ENCODE data around the gene C1QL4.
"Not testable (repeated sequence)": the region's sequence is repeated elsewhere in the genome, so short reads cannot be mapped to it uniquely, and the experiment has no call there.

C1QL4 gene

GRCh38 chr12:49288922-49289555 lies 47.9 kb downstream of the C1QL4 start:
- no peak for DNase-seq (ENCODE audit: extremely low read depth, low read depth)
- no peak for TF ChIP-seq CTCF (IDR thresholded peaks at IDR 0.05; ENCODE audit: low read depth, low read length)

GRCh38 chr12:49288412-49288853 lies 48.6 kb downstream of the C1QL4 start:
- TF ChIP-seq CTCF (IDR thresholded peaks at IDR 0.05; ENCODE audit: low read depth, low read length), result peak; percentile 78
- no peak for DNase-seq (ENCODE audit: extremely low read depth, low read depth)

- DNase-seq (ENCODE audit: extremely low read depth, low read depth), result no peak
- no peak for TF ChIP-seq CTCF (IDR thresholded peaks at IDR 0.05; ENCODE audit: low read depth, low read length)
These were observed 49.1 kb downstream of the C1QL4 start for GRCh38 chr12:49287876-49288275.

GRCh38 chr12:49284672-49285071 lies 52.3 kb downstream of the C1QL4 start:
- TF ChIP-seq CTCF (IDR thresholded peaks at IDR 0.05; ENCODE audit: low read depth, low read length), result no peak
- no peak for DNase-seq (ENCODE audit: extremely low read depth, low read depth)

GRCh38 chr12:49283541-49284429 lies 53.2 kb downstream of the C1QL4 start:
- DNase-seq (ENCODE audit: extremely low read depth, low read depth), result no peak
- no peak for TF ChIP-seq CTCF (IDR thresholded peaks at IDR 0.05; ENCODE audit: low read depth, low read length)

- DNase-seq (ENCODE audit: extremely low read depth, low read depth), result not testable (repeated sequence)
These were observed 54.1 kb downstream of the C1QL4 start for GRCh38 chr12:49282740-49283375.

Measured in AG09319 (cell line).